AG08396 (cell line): ENCODE results near the gene PHETA2.
A peak's percentile ranks its signal among the peaks of the same experiment; 100 is the strongest.

Experiments used
- DNase-seq: peaks from one replicate; pipeline ENCODE4 v3.0.0; 2012; ENCODE audit warnings: low spot score, mixed read lengths

Gene PHETA2

GRCh38 chr22:42074132-42074811 lies at the start of gene PHETA2:
Gene PHETA2, plus strand, starts transcription at chr22:42074248. Its CDS starts 3,046 bp downstream, at chr22:42077294.
- peak; percentile 69 for DNase-seq

GRCh38 chr22:42025421-42025820 lies 48.6 kb upstream of the PHETA2 start:
- DNase-seq = no peak

GRCh38 chr22:42026705-42027104 lies 47.3 kb upstream of the PHETA2 start:
- DNase-seq = no peak

- no peak for DNase-seq
Measured at GRCh38 chr22:42033263-42034181, 40.5 kb upstream of the PHETA2 start.

- DNase-seq = no peak
Measured at GRCh38 chr22:42035256-42035655, 38.8 kb upstream of the PHETA2 start.

GRCh38 chr22:42039271-42039670 lies 34.8 kb upstream of the PHETA2 start:
- no peak for DNase-seq

- DNase-seq = no peak
Measured at GRCh38 chr22:42041784-42042183, 32.3 kb upstream of the PHETA2 start.

- no peak for DNase-seq
Measured at GRCh38 chr22:42050641-42051180, 23.3 kb upstream of the PHETA2 start.

GRCh38 chr22:42052765-42053164 lies 21.3 kb upstream of the PHETA2 start:
- DNase-seq = no peak

- no peak for DNase-seq
Measured at GRCh38 chr22:42056757-42057511, 17.1 kb upstream of the PHETA2 start.

- no peak for DNase-seq
Measured at GRCh38 chr22:42060489-42060888, 13.6 kb upstream of the PHETA2 start.

GRCh38 chr22:42061041-42061440 lies 13.0 kb upstream of the PHETA2 start:
- no peak for DNase-seq

- no peak for DNase-seq
Measured at GRCh38 chr22:42062506-42063170, 11.4 kb upstream of the PHETA2 start.

GRCh38 chr22:42064629-42065028 lies 9.4 kb upstream of the PHETA2 start:
- no peak for DNase-seq

- no peak for DNase-seq
Measured at GRCh38 chr22:42065438-42066125, 8.5 kb upstream of the PHETA2 start.

- no peak for DNase-seq
Measured at GRCh38 chr22:42066126-42066761, 7.8 kb upstream of the PHETA2 start.

- no peak for DNase-seq
Measured at GRCh38 chr22:42066937-42067336, 7.1 kb upstream of the PHETA2 start.

- no peak for DNase-seq
Measured at GRCh38 chr22:42067671-42068251, 6.3 kb upstream of the PHETA2 start.

GRCh38 chr22:42068291-42068690 lies 5.8 kb upstream of the PHETA2 start:
- DNase-seq = no peak
